ENCODE measurements around the gene DNAJC16.

DNAJC16 gene

DNA sequence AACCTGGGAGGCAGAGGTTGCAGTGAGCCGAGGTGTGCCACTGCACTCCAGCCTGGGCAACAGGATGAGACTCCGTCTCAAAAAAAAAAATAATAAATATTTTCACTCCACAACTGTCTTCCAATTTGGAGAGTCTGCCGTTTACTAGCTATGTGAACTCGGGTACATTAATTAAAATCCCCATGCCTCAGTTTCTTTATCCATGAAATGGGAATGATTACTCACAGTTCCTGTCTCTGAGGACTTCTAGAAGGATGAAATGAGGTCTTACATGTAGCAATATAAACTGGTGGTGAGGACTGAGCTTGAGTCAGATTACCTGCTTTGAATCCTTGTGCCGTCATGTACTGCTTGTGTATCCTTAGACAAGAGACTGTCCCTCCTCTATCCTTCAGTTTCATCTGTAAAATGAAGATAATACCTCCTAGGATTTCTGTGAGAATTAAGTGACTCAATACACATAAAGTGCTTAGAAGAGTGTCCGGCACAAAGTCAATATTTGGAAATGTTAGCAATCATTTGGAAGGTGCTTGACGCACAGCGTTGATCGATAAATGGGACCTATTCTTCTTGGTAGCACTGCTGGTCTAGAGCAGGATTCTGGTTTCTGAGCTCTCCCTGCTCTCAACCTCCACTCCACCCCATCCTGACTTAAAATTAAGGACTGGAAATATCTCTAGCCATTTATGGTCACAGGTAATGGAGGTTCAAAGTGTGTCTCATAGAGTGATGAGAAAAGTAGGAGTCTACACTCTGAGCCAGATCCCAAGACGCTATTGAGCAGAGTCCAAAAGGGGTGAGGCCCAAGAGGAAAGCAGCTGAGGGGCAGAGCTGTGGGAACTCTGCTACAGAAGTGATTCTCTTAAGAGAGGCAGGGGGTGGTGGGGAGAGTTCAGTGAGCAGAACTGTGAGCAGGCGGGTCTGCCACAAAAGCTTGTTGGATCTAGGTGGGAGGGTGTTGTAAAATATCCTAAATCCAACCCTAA, 79.0 kb downstream of the DNAJC16 start:
- TF ChIP-seq, protein P1, sequence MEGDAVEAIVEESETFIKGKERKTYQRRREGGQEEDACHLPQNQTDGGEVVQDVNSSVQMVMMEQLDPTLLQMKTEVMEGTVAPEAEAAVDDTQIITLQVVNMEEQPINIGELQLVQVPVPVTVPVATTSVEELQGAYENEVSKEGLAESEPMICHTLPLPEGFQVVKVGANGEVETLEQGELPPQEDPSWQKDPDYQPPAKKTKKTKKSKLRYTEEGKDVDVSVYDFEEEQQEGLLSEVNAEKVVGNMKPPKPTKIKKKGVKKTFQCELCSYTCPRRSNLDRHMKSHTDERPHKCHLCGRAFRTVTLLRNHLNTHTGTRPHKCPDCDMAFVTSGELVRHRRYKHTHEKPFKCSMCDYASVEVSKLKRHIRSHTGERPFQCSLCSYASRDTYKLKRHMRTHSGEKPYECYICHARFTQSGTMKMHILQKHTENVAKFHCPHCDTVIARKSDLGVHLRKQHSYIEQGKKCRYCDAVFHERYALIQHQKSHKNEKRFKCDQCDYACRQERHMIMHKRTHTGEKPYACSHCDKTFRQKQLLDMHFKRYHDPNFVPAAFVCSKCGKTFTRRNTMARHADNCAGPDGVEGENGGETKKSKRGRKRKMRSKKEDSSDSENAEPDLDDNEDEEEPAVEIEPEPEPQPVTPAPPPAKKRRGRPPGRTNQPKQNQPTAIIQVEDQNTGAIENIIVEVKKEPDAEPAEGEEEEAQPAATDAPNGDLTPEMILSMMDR (IDR thresholded peaks at IDR 0.05; ENCODE audit: poor library complexity, severe bottlenecking) = no peak
- no peak overlapping the region for H3K27ac ChIP-seq (ENCODE audit: poor library complexity, severe bottlenecking)
- ATAC-seq (ENCODE audit: low read depth) (no peak), DNase-seq (ENCODE audit: low spot score) (no peak)
- no peaks in the 10 kb centered on the region for H3K36me3 ChIP-seq (ENCODE audit: low read depth)
- no peaks in the 10 kb centered on the region for H3K9me3 ChIP-seq (ENCODE audit: severe bottlenecking)
- H3K4me1 ChIP-seq (ENCODE audit: insufficient read depth, poor library complexity, severe bottlenecking) = peaks cover 11% of the 10 kb centered on the region
- H3K4me3 ChIP-seq (ENCODE audit: severe bottlenecking) = no peak overlapping the region
- no peaks in the 10 kb centered on the region for H3K27me3 ChIP-seq (ENCODE audit: insufficient read depth, poor library complexity, severe bottlenecking)

DNA sequence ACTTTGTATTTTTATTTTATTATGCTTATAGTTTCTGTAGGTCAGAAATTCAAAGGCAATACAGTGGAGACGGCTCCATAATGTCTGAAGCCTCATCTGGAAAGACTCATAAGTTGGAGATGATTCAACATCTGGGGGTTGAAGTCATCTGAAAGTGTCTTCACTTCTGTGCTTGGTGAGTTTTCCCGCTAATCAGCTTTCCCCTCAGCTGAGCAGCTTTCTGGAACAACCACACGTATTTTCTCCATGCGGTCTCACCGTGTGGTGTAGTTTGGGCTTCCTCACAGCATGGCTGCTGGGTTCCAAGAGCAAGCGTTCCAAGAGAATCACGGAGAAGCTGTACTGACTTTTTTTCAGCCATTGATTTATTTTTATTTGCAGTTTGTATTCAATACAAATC, 83.0 kb downstream of the DNAJC16 start:
- Histone ChIP-seq H3K4me1 (ENCODE audit: insufficient read depth, poor library complexity, severe bottlenecking) (no peaks in the 10 kb centered on the region), H3K36me3 (ENCODE audit: low read depth) (no peaks in the 10 kb centered on the region), H3K27ac (ENCODE audit: poor library complexity, severe bottlenecking) (no peak overlapping the region), H3K27me3 (ENCODE audit: insufficient read depth, poor library complexity, severe bottlenecking) (no peaks in the 10 kb centered on the region), H3K9me3 (ENCODE audit: severe bottlenecking) (no peaks in the 10 kb centered on the region), H3K4me3 (ENCODE audit: severe bottlenecking) (no peak overlapping the region)
- TF ChIP-seq, protein P1 (IDR thresholded peaks at IDR 0.05; ENCODE audit: poor library complexity, severe bottlenecking) = no peak
- no peak for ATAC-seq (ENCODE audit: low read depth)
- no peak for DNase-seq (ENCODE audit: low spot score)

DNA sequence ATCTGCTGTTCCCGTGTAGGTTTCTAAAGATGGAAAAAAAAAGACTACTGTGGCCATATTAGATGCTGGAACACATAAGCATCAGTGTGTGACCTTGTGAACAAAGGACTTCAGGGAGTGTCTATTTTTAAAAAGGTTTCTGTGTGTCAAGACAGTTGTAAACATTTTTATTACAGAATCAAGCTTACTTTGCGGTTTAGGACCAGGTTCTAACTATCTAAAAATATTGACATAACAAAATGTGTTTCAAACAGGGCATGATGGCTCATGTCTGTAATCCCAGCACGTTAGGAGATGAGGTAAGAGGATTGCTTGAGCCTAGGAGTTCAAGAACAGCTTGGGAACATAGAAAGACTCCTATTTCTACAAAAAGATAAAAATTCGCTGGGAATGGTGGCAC, 83.5 kb downstream of the DNAJC16 start:
- ATAC-seq (ENCODE audit: low read depth) (no peak), DNase-seq (ENCODE audit: low spot score) (no peak)
- TF ChIP-seq, protein P1 (IDR thresholded peaks at IDR 0.05; ENCODE audit: poor library complexity, severe bottlenecking) = no peak
- Histone ChIP-seq H3K36me3 (ENCODE audit: low read depth) (no peaks in the 10 kb centered on the region), H3K27ac (ENCODE audit: poor library complexity, severe bottlenecking) (no peak overlapping the region), H3K4me1 (ENCODE audit: insufficient read depth, poor library complexity, severe bottlenecking) (no peaks in the 10 kb centered on the region), H3K4me3 (ENCODE audit: severe bottlenecking) (no peak overlapping the region), H3K27me3 (ENCODE audit: insufficient read depth, poor library complexity, severe bottlenecking) (no peaks in the 10 kb centered on the region), H3K9me3 (ENCODE audit: severe bottlenecking) (no peaks in the 10 kb centered on the region)

DNA sequence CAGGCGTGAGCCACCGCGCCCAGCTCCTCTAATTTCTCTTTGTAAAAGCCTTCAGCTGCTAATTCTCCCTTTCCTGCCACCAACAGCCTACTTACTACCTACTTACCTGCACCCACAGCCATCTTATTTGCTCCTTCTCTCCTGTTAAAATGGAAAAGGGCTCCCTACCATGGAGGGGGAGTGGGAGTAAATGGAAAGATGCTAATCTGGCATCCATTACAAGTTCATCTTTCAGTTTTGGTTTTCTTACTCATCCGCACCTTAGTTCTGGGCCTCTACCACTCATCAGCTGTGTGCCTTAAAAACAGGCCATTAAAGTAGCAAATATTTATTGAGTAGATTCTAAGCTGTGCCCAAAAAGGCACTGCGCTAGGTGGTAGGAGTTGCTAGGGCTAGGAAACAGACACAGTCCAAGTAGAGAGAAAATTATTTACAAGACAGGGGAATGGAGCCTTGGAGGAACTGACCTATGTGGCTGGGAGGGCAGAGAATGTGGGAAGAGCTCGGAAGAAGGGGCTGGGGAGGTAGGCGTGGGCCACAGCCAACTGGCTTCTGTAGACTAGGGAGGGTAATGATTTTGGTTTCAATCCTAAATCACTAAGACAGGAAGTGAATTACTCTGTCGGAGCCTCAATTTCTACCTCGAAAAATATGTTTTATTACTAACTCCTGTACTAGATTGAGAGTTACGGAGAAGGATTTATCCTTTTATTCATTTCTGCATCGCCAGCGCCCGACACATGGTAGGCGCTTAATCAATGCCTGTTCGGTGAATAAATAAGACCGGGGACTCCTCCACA, 89.9 kb downstream of the DNAJC16 start:
- Histone ChIP-seq H3K27ac (ENCODE audit: poor library complexity, severe bottlenecking) (peak overlapping the region; percentile 91), H3K9me3 (ENCODE audit: severe bottlenecking) (no peaks in the 10 kb centered on the region), H3K36me3 (ENCODE audit: low read depth) (peaks cover 9% of the 10 kb centered on the region; the same call in 1 of the 2 replicates), H3K27me3 (ENCODE audit: insufficient read depth, poor library complexity, severe bottlenecking) (no peaks in the 10 kb centered on the region), H3K4me1 (ENCODE audit: insufficient read depth, poor library complexity, severe bottlenecking) (peaks cover 24% of the 10 kb centered on the region), H3K4me3 (ENCODE audit: severe bottlenecking) (peak overlapping the region; percentile 96)
- no peak for DNase-seq (ENCODE audit: low spot score)
- peak; percentile 19 for ATAC-seq (ENCODE audit: low read depth)
- TF ChIP-seq, protein P1 (IDR thresholded peaks at IDR 0.05; ENCODE audit: poor library complexity, severe bottlenecking) = no peak

All from RWPE2 (cell line).